OCI-M2 (cell line): Measurements from ENCODE around the gene ITGB7.
A peak's percentile ranks its signal among the peaks of the same experiment; 100 is the strongest.

Source experiments
- DNase-seq: peaks from one replicate; lab custom pipeline; 2025; ENCODE audit not compliant: unreplicated experiment; lab: John Stamatoyannopoulos, UW

The ITGB7 gene

GRCh38 chr12:53207042-53207441, at the start of gene ITGB7:
TSS of gene ITGB7 (minus strand) at chr12:53207251. CDS start at chr12:53200443, 6,808 bp downstream.
- no peak for DNase-seq

- DNase-seq, result no peak
Measured at GRCh38 chr12:53255996-53256395, 48.9 kb upstream of the ITGB7 start.

GRCh38 chr12:53254816-53255545, 47.9 kb upstream of the ITGB7 start:
- DNase-seq, result no peak

- no peak for DNase-seq
Measured at GRCh38 chr12:53253298-53253697, 46.2 kb upstream of the ITGB7 start.

GRCh38 chr12:53252349-53252916, 45.4 kb upstream of the ITGB7 start:
- no peak for DNase-seq

- peak; percentile 19 for DNase-seq
Measured at GRCh38 chr12:53251477-53252348, 44.7 kb upstream of the ITGB7 start.

- DNase-seq, result no peak
Measured at GRCh38 chr12:53245286-53245685, 38.2 kb upstream of the ITGB7 start.

GRCh38 chr12:53244337-53244736, 37.3 kb upstream of the ITGB7 start:
- no peak for DNase-seq

- DNase-seq, result no peak
Measured at GRCh38 chr12:53241623-53242412, 34.8 kb upstream of the ITGB7 start.

GRCh38 chr12:53239643-53240258, 32.7 kb upstream of the ITGB7 start:
- no peak for DNase-seq

GRCh38 chr12:53236443-53237111, 29.5 kb upstream of the ITGB7 start:
- no peak for DNase-seq

GRCh38 chr12:53235742-53236442, 28.8 kb upstream of the ITGB7 start:
- no peak for DNase-seq

- DNase-seq, result no peak
Measured at GRCh38 chr12:53235164-53235563, 28.1 kb upstream of the ITGB7 start.

GRCh38 chr12:53234271-53234914, 27.3 kb upstream of the ITGB7 start:
- DNase-seq, result no peak

- DNase-seq, result no peak
Measured at GRCh38 chr12:53233671-53234121, 26.6 kb upstream of the ITGB7 start.

GRCh38 chr12:53232646-53233461, 25.8 kb upstream of the ITGB7 start:
- DNase-seq, result no peak

- no peak for DNase-seq
Measured at GRCh38 chr12:53231921-53232645, 25.0 kb upstream of the ITGB7 start, which contains the start of gene RARG. TSS of gene RARG (minus strand) at chr12:53232209. CDS start at chr12:53227545, 4,664 bp downstream.

- no peak for DNase-seq
Measured at GRCh38 chr12:53231671-53231920, 24.5 kb upstream of the ITGB7 start.
